Measurements from ENCODE around the gene PRICKLE1.

PRICKLE1 gene

DNA sequence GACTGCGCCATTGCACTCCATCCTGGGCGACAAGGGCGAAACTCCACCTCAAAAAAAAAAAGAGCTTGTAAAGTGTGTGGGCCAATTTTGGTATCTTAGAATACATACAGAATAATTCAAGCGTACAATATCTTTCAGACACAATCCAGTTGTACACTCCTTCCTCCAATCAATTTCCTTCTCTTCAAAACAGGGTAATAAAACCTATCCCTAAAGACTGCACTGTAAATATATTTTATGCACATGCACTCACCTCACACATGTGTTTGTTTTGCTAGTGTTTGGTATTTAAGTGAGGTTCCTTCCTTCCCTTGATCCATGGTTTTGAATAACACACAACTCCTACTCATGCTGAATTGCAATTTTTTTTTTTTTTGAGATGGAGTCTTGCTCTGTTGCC lies 125.9 kb downstream of the PRICKLE1 start:
- in situ Hi-C loops (cut with MboI; ENCODE audit: low sequenced_read_pairs) = no loop called here

DNA sequence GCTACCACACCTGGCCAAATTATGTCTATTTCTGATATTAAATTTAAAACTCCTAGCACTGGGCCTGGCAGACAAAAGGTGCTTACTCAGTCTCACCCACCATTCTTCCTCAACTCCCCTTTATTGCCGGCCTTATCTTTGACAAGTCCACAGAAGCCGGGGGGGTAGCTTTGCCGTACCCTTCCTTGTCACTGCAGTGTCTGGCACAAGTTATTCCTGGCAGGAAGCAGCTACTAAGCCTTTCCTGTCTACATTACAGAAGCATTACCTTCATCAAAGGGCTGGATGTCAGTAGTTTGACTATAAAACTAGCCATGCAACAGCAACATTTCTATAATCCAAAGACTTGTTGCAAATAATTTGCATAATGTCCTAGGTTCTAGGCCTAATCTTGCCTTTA lies 127.1 kb downstream of the PRICKLE1 start:
- in situ Hi-C loops (cut with MboI; ENCODE audit: low sequenced_read_pairs) = no loop called here

DNA sequence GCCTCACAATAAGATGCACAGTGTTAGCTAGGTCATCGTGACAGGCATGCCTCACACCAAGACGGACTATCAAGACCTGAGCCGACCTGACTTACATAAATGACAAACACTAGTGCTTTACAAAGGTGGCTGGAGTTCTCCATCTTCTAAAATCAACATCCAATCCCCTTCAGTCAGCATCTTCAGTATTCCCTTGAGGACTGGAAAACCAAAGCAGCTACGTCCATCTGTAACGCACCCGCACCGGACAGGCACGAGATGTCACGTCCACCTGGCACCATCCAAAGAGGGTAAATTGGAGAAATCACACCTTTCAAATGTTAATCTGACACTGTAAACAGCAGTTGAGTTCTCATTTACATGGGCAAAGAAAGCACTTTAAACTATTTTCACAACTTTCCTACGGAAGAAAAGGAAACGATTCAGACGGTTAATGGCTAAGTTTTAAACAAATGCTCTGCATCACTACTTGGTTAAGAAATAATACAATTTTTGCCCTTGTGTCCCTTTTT lies 130.2 kb downstream of the PRICKLE1 start:
- in situ Hi-C loops (cut with MboI; ENCODE audit: low sequenced_read_pairs) = no loop called here

DNA sequence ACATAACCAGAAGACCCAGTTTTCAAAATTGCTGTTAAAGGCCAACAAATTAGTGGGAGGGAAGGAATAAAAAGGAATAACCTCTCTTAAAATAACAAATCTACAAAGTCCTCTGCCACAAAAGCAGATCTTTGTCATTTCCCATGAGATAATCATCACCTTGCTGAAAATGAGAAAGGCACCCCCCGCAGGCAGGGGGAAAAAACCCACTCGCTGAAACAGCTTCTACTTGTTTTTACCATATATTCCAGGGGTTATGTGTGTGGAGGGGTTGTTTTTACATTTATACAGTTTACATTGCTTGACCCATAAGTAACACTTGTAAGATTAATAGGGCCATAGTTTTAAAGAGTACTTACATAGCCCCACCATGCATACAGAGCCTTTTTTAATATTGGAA lies 131.0 kb downstream of the PRICKLE1 start:
- in situ Hi-C loops (cut with MboI; ENCODE audit: low sequenced_read_pairs) = no loop called here

DNA sequence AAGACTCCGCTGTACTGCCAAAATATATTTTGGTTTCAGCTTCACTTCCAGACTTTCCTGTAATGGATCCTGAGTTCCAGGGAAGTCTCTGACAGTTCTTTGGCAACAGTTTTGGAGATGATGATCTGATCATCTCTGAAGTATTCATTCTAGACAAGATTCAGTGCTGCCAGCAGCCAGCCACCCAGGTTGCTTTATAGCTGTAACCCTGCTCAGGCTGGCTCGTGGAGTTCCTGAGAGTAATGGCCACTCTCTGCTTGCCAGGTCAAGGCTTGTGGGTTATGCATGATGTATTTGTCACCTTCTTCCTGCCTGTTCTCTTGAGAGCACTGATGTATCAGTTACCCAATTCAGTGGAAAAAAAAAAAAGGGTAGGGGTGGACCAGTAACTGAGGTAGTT lies 139.3 kb downstream of the PRICKLE1 start:
- in situ Hi-C loops (cut with MboI; ENCODE audit: low sequenced_read_pairs) = no loop called here

DNA sequence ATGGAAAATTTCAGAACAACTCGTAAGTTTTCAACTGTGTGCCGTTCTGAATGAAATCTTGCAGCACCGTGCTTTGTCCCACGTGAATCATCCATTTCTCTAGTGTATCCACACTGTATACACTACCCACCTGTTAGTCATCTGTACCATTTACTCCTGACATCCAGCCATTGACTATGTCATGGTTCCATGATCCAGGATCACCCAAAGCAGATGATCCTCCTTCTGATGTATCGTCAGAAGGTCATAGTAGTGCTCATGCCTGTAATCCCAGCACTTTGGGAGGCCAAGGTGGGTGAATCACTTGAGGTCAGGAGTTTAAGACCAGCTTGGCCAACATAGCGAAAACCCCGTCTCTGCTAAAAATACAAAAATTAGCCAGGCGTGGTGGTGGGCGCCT lies 140.7 kb downstream of the PRICKLE1 start:
- in situ Hi-C loops (cut with MboI; ENCODE audit: low sequenced_read_pairs) = no loop called here

DNA sequence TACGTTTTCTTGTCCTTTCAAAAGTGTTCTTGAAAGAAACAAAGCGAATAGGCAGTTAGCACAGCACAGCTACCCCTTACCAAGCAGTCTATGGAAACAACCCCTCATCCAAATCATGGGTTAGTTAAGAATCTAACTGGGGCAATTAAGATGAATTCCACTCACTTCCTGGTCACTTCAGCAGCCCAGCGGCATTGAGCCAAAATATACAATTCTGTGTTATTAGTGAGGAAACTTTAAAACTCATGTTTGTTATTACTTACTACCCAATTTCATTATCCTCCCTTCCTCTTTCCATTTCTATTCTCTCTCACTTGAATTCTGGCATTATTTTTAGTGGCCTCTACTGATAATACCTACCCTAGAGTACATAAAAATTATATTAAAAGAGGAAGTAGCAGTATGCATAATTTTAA lies 142.2 kb downstream of the PRICKLE1 start:
- in situ Hi-C loops (cut with MboI; ENCODE audit: low sequenced_read_pairs) = no loop called here

DNA sequence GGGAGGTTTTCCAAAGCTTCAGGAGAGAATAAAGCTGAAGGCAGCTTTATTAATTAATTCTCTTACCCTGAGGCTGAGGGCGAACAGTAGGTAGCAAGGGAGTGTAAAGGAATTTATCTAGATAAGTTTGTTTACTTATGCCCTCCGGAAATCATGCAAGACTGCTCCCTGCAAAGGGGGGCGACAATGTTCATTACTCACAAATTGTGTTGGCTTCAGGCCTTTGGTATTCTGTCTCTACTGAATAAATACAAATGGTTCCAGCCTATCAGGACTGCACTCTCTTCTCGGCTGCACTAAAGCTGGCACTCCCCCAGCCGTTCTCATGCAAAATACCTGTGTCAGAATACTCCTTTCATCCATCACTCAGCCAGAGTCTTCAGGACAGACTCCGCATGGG lies 142.8 kb downstream of the PRICKLE1 start:
- in situ Hi-C loops (cut with MboI; ENCODE audit: low sequenced_read_pairs) = no loop called here

DNA sequence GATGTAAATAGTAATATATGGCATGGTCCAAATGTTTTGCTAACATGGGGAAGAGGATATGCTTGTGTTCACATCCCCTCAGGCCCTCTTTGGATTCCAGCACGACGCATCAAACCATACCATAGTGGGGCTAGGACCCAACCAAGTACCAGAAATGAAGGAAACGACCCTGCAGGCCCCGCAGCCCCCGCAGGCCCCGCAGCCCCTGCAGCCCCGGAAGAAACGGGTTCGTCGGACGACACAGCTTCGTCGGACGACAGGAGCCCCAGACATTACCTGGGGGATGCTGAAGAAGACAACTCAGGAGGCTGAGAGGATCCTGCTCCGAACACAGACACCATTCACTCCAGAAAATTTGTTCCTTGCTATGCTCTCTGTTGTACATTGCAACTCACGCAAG lies 143.7 kb downstream of the PRICKLE1 start:
- in situ Hi-C loops (cut with MboI; ENCODE audit: low sequenced_read_pairs) = no loop called here

DNA sequence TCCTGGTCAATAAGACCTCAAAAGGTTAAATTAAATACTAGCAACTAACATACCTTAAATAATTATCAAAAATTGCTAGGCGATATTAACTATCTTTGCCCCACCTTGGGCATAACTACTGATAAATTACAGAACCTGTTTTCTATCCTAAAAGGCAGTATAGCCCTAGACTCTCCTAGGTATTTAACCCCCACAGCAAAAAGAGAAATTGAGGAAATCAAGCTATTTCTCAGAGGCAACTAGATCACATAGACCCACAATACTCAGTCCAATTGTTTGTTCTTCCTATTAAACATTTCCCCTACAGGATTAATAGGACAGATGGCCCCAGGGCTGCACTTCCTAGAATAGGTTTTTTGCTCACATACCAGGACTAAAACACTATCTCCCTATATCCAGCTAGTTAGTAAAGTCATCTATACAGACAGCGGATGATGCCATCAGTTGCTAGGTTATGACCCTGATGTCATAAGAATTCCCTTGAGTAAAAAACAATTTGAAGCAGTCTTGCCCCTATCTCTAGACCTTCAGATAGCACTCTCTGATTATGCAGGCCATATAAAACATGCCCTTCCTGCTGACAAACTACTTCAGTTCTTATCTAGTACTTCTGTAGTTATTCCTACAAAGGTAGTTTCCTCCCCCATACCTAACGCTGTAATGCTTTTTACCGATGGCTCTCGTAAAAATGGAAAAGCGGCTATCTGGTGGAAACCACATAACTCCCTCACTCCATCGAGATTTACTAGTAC lies 145.2 kb downstream of the PRICKLE1 start:
- in situ Hi-C loops (cut with MboI; ENCODE audit: low sequenced_read_pairs) = no loop called here

DNA sequence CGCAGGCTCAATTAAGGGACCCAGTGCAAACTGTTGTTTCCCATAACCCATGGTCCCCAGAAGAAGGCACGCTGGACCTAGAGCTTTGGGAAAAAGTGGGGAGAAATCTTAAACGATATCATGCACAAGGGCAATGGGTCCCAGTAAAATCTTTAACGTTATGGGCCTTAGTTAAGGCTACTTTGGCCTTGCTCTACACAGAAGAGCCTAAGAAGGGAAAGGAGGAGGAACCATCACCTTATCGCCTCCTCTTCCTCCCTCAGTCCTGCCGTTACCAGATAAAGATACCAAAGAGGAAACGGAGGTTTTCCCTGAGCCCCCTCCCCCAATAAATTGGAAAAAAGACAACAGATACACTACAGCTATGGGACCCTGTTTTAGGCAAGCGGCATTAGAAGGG lies 146.7 kb downstream of the PRICKLE1 start:
- in situ Hi-C loops (cut with MboI; ENCODE audit: low sequenced_read_pairs) = no loop called here

DNA sequence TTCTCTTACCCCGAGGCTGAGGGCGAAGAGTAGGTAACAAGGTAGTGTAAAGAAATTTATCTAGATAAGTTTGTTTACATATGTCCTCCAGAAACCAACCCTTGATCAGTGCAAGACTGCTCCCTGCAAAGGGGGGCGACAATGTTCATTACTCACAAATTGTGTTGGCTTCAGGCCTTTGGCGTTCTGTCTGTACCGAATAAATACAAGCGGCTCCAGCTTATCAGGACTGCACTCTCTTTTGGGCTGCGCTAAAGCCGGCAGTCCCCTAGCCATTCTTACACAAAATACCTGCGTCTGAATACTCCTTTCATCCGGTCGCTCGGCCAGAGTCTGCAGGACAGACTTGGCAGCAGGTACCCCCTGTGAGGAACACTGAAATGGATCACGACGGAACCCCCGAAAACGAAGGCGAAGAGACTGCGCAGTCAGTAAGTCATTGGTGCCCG lies 147.2 kb downstream of the PRICKLE1 start:
- in situ Hi-C loops (cut with MboI; ENCODE audit: low sequenced_read_pairs) = no loop called here

DNA sequence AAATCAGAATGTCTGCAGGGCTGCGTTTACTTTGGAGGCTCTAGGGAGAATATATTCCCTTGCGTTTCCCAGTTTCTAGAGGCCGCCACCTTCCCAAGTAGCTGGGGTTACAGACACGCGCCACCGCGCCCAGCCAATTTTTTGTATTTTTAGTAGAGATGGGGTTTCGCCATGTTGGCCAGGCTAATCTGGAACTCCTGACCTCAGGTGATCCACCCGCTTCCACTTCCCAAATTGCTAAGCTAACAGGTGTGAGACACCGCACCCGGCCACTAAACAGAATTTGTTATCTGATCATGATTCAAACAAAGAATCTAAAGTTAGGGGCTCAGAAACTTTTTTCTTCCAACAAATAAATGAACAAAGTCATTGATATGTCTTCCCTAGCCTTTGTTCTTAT lies 148.9 kb downstream of the PRICKLE1 start:
- in situ Hi-C loops (cut with MboI; ENCODE audit: low sequenced_read_pairs) = no loop called here

DNA sequence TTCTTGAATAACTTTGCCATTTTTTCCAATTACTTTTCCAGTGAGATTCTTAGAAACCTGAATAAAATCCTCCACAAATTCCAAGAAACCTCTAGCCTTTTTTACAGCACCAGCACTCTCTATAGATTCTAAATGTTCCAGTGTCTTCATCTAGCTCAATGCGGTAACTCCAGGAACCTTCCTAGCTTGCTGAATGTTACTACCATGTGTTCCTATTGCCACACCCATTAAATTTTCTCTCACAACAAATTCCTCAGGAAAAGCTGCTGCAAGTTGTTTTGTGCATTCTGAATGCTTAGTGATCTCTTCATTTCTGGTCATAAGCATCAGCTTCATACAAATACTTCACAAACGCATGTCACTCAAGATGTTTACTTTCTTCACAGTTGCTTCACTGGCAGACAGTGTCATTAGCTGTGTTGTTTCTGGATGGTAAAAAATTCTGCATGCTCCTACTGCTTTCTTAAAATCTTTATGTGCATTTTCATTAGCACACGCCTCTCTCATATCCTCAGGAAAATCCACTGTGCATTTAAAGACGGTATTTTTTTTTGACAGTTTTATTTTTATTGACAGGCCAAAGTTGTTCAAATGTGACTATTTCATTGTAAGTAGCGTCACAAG lies 156.9 kb downstream of the PRICKLE1 start:
- in situ Hi-C loops (cut with MboI; ENCODE audit: low sequenced_read_pairs) = no loop called here

DNA sequence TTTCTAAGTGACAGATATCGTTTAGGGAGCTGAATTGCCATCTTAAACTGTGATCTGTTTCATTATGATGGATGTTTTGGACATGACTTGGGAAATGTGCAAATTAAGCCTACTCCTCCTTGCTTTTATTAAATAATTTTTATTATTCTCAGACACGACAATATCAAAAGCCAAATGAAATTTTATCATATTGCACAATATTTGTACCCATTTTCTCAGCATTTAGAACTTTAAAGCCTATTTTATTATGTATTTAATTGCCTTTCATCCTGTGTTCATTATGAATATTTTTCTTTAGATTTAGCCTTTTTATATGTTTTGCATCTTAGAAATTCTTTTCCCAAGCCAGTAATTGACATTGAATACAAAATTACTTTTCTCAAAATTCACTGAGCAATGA lies 160.7 kb downstream of the PRICKLE1 start:
- in situ Hi-C loops (cut with MboI; ENCODE audit: low sequenced_read_pairs) = no loop called here

DNA sequence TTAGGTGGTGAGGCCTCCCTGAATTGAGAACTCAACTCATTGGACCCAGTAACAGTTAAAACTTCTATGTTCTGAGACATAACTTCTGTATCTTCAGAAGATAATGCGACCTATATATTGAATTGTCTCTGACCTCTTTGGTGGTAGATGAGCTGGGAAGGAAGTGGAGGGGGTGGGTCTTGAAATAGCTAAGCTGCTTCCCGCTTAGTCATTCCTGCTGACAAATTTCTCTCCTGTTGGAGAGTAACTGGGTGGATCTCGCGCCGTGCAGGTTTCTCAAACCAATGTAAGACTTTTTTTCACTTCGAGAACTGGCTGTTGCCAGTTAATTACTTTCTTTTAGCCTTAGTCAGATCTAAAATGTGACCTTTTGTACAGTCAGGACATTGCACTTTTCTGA lies 162.8 kb downstream of the PRICKLE1 start:
- in situ Hi-C loops (cut with MboI; ENCODE audit: low sequenced_read_pairs) = no loop called here

DNA sequence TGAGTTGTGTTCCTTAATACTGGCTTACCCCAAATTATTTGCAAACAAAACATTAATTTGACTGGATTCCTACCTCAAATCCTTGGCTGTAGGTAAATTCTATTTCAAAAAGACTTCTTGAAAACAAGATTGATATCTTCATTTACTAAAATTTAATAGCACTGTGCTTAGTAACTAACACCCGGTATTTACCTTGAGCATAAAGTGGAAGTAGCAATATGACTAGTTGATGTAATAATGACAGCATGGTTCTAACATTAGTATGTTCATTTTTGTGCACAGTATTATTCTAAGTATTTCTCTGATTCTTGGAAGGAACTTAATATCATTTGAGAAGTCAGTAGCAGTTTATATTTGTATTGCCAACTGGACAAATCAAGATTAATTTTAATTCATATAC lies 166.8 kb downstream of the PRICKLE1 start:
- in situ Hi-C loops (cut with MboI; ENCODE audit: low sequenced_read_pairs) = no loop called here

DNA sequence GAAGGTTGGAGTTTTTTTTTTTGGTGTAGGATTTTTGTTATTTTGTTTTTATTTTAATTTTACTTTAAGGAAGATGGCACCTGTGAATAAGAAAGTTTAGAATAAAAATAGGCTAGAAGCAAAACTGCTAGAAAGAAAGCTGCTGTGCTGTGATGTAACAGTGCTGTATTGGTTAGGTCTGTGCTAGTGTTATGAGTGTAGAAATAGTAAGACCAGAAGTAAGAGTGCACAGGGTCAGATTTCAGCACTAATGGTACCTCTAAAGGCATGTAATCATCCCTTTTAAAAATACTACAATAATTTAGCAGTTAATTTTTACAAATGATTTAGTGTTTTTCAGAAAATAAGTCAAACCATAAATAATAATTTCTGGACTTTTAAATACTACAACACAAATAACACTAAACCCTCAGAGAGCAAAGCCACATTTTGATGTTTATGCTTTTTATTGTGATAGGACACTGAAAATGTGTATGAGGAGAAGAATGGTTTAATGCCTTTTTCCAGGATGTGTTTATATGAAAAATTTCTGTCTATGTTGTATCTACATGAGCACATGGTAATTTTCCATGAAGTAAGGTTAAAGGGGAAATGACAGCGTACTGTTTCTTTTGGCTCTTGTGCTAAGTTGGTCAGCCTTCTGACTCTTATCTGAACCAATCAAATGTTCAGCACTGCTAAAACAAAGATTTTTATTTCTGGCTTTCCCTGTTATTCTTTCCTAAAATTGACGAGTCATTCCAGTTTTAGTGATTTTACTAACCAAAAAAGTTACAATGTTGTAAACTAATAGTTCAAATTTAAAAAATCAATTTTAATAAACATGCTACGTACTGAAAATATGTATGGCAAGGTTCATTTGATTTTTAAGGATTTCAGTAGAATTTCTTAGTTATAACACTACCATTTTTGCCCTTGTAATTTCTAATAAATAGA lies 167.4 kb downstream of the PRICKLE1 start:
- in situ Hi-C loops (cut with MboI; ENCODE audit: low sequenced_read_pairs) = no loop called here

DNA sequence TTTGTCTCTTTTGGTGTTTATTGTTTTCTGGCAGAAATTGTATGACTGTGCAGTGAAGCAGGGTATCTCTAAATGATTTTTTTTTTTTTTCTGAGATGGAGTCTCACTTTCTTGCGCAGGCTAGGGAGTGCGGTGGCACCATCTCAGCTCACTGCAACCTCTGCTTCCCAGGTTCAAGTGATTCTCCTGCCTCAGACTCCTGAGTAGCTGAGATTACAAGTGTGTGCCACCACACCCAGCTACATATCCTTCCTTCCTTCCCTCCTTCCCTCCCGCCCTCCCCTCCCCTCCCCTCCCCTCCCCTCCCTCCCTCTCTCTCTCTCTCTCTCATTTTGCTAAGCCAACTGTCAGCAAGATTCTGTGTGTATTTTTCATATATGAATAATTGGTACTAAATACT lies 169.2 kb downstream of the PRICKLE1 start:
- in situ Hi-C loops (cut with MboI; ENCODE audit: low sequenced_read_pairs) = no loop called here

DNA sequence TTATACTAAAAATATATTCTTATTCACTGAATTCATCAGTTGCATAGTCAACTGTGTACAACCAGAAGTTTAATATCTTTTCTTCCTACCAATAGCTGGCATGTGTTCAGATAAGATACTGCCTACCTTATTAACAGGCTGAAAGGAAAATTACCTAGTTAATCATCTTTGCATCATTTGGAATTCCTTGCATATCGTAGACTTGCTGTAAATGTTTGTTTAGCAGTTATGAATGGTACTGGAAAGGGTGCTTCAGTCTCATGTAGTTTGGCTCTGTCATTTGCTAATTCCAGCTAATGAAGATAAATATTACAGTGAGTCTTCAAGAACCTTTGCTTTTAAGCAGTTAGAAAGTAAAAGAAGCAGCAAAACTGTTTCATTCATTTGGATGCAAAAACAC lies 179.2 kb downstream of the PRICKLE1 start:
- in situ Hi-C loops (cut with MboI; ENCODE audit: low sequenced_read_pairs) = no loop called here

DNA sequence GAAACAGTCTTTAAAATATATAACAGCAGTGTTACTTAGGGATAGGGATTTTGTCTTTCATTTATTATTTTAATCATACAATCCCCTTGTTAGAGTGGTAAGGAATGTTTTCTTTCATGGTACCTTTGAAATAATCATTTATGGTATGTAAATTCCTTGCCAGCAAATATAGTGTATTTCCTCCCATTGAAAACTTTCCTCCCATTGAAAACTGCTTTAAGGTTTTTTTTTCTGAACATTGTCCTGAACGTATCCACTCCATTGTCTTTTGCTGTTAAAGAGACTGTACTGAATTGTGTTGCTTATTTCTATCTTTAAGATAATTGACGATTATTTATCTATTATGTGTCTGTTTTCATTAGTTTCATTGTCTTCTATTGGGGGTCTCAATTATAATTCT lies 180.1 kb downstream of the PRICKLE1 start:
- in situ Hi-C loops (cut with MboI; ENCODE audit: low sequenced_read_pairs) = no loop called here

All from HL-60/S4 (cell line).